Dermis blood vessel endothelial cell (primary cell): ENCODE data around the gene ZNF324. TPM values are rescaled to one million over a fixed set of nuclear protein-coding genes. Genes with fewer than 3 reads are reported as not detected.

Experiments
- total RNA-seq: library from RNA; depleted of rRNA; stranded (reverse); fragments of >200 nt; gene quantifications from 2 replicates; pipeline ENCODE4 v1.2.3, GENCODE V29; 2014

Gene ZNF324
- total RNA-seq, 1 donor from 2014 or later: 18.5 TPM

Other genes starting within 250 kb of the ZNF324 start
- 57.9 and 67.4 TPM in 2 replicates for gene ZNF544, start 238.2 kb upstream of the ZNF324 start, total RNA-seq
- 5.6 and 6.1 TPM in 2 replicates for gene ZNF8, start 188.1 kb upstream of the ZNF324 start, total RNA-seq
- 24.1 and 31.8 TPM in 2 replicates for gene ERVK3-1, start 161.7 kb upstream of the ZNF324 start, total RNA-seq
- 3.4 and 3.7 TPM in 2 replicates for gene ZSCAN22, start 140.1 kb upstream of the ZNF324 start, total RNA-seq
- gene A1BG, start 113.6 kb upstream of the ZNF324 start, total RNA-seq: 0.37 and 12.4 TPM in 2 replicates
- gene ZNF497, start 104.3 kb upstream of the ZNF324 start, total RNA-seq: 1.3 and 2.9 TPM in 2 replicates
- gene ZNF837, start 86.0 kb upstream of the ZNF324 start, total RNA-seq: 3.5 and 4.1 TPM in 2 replicates
- gene RPS5, start 79.8 kb upstream of the ZNF324 start, total RNA-seq: 1,348 and 2,550 TPM in 2 replicates
- gene RNF225, start 71.4 kb upstream of the ZNF324 start, total RNA-seq: not detected in 2 replicates
- 8.2 and 12.0 TPM in 2 replicates for gene ZNF584, start 58.4 kb upstream of the ZNF324 start, total RNA-seq
- gene ZNF132, start 26.9 kb upstream of the ZNF324 start, total RNA-seq: 7.5 and 7.6 TPM in 2 replicates
- 7.8 and 8.2 TPM in 2 replicates for gene ZNF324B, start 15.5 kb upstream of the ZNF324 start, total RNA-seq
- gene ZNF446, start 9.3 kb downstream of the ZNF324 start, total RNA-seq: 7.1 and 7.6 TPM in 2 replicates
- 3.7 and 4.1 TPM in 2 replicates for gene SLC27A5, start 44.9 kb downstream of the ZNF324 start, total RNA-seq
- 6.1 and 9.3 TPM in 2 replicates for gene ZBTB45, start 52.7 kb downstream of the ZNF324 start, total RNA-seq
- 259 and 492 TPM in 2 replicates for gene TRIM28, start 77.0 kb downstream of the ZNF324 start, total RNA-seq
- gene CHMP2A, start 88.0 kb downstream of the ZNF324 start, total RNA-seq: 84.6 and 107 TPM in 2 replicates
- gene UBE2M, start 91.5 kb downstream of the ZNF324 start, total RNA-seq: 58.9 and 67.6 TPM in 2 replicates
- 14.5 and 15.8 TPM in 2 replicates for gene MZF1, start 106.3 kb downstream of the ZNF324 start, total RNA-seq